GM19455 (cell line): ENCODE data around the gene OSBPL10.
A peak's percentile ranks its signal among the peaks of the same experiment; 100 is the strongest.

Experiments
- ATAC-seq: cut with Tn5 transposase; IDR thresholded peaks from one replicate; pipeline ENCODE4 v1.9.1; 2021; ENCODE audit not compliant: unreplicated experiment

OSBPL10 gene

DNA sequence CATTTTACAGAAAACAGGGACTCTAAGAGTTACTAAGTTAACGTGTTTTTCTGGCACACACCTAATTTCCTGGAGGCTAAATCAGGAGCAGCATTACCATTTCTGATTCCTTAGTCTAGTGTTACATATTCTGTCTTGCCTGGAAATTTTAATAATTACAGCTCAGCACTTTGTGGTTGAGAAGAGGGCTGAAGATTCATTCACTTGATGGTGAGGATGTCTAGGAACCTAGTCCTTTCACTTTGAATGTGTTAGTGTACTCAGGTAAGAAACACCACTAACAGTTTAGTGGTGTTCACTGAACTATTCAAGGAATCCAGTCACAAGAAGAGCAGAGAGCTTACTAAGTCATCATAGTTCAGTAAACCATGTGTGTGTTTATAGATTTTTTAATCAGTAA lies 345.5 kb downstream of the OSBPL10 start:
- ATAC-seq: no peak

DNA sequence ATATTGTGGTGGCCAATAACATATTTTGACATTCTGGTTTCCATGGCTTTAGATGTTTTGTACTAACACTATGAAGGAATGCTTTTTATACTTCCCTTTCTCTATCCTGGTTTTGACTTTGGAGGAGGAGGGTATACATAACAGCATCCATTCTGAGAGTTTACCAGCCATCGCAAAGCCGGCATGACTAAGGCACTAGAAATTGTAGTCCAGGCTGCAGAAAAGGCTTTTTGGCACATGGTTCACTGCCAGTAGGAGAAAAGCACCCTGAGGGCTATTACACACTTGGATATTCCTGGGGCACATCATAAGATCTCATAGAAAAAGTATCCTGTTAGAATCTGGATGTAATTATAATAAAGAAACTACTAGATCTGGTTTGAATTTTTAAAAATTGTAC lies 346.6 kb downstream of the OSBPL10 start:
- no peak for ATAC-seq

DNA sequence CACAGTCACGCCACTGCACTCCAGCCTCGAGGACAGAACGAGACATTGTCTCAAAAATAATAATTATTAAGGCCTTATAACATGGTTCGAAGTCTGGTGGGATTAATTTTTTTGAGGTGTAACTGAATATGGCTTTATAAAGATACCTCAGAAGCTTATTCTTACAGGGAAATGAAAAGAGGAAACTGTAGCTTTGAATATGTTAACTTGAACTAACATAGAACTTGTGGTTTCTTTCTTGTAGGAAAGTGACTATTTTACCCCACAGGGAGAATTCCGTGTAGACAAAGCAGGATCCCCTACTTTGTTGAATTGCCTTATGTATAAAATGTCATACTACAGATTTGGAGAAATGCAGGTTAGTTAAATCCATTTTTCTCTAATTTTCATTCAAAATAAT lies 352.0 kb downstream of the OSBPL10 start:
- no peak for ATAC-seq

DNA sequence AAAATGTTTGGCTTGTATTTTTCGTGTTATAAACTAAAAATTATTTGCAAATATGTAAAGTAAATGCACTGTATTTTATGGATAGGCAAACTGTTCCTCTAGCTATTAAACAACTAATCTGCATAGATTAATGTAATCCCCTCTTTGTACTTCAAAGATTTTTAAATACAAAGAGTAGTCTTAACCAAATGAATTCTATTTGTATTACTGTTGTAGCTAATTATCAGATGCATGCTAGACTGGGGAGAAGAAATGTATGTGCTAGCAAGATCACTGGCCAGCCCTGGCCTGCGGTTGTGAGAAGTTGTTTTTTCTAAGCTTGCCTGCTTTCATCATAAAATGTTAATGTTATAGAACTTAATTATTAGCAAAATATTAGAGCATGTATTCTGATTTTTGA lies 355.7 kb downstream of the OSBPL10 start:
- no peak for ATAC-seq

DNA sequence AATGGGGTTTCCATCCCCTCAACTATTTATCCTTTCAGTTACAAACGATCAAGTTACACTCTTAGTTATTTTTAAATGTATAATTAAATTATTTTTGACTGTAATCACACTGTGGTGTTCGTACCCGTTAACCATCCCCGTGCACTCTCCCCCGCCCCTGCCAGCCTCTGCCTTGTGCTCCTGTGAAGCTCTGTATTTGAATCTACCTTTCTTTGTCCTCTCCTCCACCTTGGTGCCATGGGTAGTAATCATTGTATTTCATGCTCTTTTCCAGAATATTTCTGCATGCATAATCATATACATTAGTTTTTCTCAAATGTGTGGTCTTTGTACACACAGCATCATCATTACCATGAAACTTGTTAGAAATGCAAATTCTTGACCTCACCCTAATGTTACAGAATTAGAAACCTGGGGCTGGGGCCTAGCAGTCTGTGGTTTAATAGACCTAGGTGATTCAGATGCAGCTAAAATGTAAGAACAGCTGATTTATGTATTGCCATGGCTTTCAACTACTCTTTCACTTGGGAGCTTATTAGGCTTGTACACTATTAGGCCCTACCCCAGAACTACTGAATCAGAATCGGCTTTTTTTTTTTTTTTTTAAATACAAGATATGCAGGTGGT lies 356.9 kb downstream of the OSBPL10 start:
- no peak for ATAC-seq

DNA sequence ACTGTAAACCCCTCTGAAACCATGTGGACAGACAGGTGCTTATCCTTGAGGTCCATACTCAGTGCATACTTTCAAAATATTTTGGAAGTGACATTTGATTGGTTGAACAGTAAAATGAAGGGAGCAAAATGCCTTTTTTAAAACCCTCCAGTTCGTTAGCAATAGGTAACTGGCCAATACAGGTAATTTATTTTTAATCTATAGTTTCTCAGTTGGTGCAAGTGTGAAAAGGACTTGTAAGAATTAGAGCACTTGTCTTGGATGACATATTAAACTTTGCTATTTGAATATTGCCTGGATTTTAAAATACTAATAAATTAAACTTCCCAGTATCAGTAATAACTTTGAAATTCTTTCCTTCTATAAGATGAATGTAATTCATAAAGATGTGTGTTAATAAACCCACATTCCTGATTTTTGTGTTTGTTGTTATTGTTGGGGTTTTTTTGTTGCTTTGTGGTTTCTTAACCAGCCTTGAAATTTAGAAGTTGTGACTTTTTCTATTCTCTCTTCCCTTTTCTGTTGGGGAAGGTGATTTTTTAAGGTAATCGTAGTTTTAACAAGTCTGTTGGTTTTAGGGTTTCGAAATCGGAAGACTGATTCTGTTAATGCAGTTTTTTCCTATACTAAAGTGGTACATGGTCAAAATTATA lies 358.3 kb downstream of the OSBPL10 start:
- peak; percentile 56 for ATAC-seq

DNA sequence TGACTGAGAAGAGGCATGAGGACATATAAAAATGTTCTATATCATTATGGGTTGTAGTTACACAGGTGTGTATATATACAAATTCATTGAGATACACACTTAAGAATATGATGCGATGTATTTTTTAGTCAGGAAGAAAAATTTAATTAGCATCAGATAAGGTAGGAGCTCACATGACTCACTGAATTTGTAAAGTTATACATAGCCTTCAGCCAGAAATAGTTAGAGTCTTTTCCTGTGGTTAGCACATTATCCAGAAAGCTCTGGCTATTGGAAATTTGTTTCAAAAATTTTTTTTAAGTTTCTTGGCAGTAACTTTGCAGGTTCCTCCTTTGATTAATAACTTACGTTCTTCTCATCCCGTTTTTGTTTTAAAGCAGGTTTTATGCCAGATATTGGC lies 359.7 kb downstream of the OSBPL10 start:
- no peak for ATAC-seq

DNA sequence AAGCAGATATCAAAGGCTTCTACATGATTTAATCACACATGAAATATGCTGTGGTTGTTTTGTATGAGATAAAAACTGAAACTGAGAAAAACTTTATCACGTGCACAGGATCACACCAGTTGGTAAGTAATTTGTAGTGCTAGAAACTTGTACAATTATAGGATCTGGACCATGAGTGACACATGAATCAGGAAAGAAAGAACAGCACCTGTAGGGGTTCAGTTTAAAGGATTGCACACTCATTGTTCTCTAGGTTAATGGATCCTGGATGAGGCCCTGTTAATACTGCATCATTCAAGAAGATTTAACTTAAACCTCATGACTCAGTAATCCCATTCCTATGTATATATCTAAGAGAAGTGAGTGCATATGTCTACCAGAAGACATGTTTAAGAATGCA lies 360.4 kb downstream of the OSBPL10 start:
- no peak for ATAC-seq

DNA sequence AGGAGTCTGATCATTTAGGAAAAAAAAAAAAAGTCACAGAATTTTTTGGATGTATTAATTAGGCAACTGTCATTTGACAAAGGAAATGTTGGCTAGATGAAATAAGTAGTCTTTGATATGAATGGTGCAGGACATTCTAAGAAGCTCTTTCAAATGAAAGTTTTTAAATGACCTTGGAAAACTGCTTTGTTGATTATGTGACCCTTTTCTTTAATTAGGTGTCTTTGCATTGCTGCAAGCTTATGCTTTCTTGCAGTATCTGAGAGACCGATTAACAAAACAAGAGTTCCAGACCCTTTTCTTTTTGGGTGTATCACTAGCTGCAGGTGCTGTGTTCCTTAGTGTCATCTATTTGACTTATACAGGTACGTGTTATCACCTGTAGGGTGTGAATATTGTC lies 364.4 kb downstream of the OSBPL10 start:
- ATAC-seq: no peak

DNA sequence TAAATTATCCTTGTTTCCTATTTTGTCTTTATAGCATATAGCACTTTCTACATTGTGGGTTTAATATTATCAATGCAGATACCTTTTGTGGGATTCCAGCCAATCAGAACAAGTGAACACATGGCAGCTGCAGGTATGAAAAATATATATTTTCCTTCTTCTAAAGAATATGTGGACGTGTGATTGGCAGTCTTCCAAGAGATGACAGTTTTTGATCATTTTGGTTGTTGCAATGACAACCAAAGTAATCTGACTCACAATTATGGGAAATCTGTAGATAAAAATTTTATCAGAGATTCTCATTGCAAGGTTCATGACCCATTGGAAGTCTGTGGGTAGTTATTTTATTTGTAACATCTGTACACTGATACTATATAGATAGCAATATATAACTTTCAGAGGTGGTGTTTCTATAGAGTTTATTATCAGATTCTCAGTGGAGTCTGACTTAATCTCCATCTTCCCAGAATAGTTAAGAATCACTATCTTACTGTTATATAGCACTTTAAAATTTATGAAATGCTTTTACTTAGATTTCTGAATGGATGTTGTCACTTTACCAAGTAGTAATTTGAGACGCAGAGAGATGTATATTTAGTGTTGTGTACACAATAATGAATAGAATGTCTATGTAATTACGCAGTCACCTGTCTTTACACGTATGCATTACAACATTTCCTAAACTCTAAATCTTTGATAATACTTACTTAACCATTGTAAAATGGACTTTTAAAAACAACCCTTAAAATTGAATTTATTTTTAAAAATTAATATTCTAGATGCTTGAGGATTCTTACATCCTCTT lies 365.8 kb downstream of the OSBPL10 start:
- no peak for ATAC-seq

DNA sequence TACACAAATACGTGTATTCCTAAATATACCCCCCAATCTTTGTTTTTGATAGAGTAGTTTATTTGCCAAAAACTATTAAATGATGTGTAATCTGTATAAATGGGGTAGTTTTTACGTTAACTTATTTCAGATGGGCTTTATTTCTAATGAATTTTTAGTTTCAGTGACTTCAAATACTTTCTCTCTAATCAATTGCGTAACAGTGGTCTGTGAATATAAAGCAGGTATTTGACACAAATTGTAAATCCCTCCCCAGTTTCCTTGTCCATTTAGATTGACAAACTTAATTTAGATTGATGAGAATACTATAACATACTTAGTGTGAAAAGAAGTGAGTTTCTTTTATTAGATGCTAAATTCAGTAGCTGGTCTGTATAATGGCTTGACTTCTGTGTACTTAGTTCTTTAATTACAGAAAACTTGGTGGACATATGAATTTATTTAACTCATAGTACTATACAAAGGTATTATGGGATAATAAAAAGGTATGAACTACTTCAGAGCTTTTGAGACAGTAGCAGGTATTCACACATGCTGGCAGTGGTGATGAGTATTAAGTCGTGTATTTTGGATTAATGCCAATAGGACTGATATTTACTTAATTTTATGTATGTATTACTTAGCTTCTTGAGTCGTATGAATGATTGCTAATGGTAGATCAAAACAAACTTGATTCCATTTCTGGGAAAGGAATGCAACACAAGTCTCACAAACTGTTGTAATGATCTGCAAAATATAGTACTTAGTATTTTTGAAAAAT lies 366.7 kb downstream of the OSBPL10 start:
- no peak for ATAC-seq

DNA sequence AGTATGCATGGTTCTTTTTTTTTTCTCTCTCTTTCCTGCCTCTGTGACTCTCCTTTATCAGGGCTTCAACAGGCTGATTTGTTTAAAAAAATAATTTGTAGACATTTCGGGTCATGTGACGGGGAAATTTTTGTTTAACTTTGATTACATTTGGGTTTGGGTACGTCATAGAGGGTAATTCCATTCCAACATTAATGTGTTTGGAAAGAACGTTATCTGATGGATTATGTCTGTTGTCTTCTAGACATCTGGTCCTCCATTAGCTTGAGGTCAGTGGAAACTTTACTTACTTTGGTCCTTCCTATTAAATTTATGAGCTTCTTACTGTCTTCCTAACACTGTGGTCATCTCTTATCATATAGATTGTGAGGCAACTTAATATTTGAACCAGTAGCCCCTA lies 367.4 kb downstream of the OSBPL10 start:
- no peak for ATAC-seq

DNA sequence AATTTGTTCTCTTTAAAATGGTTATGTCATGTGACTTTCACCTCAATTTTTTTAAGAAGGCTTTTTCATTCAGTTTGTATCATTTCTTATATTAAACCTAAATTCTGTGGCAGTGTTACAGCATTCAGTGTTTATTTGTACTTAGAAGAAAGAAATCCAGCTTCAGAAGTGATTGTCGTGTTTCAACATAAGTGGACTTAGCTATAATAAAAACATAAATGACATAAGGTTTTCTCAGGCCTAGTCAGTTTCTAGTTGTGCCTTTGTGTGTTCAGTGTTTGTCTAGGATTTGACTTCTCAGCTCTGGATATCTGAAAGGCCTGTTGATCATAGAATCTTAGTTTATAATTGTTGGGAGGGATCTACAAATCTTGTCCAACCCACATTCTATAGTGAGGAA lies 367.9 kb downstream of the OSBPL10 start:
- ATAC-seq: no peak
